NCI-H2196 treated with DMSO at 0.1 percent for 48 hours (cell line): Measurements from ENCODE around the gene BCL11B.

ENCODE experiments used
- DNase-seq: peaks from one replicate; lab custom pipeline; 2025; ENCODE audit not compliant: unreplicated experiment; lab: John Stamatoyannopoulos, UW

BCL11B gene

GRCh38 chr14:99287269-99287942, 15.4 kb upstream of the BCL11B start:
- DNase-seq: no peak

GRCh38 chr14:99286761-99287160, 14.8 kb upstream of the BCL11B start:
- no peak for DNase-seq

- no peak for DNase-seq
Observed at GRCh38 chr14:99284254-99285004, 12.4 kb upstream of the BCL11B start.

- DNase-seq: no peak
Observed at GRCh38 chr14:99282261-99283050, 10.5 kb upstream of the BCL11B start.

- DNase-seq: no peak
Observed at GRCh38 chr14:99281396-99281795, 9.4 kb upstream of the BCL11B start.

- DNase-seq: no peak
Observed at GRCh38 chr14:99280852-99281251, 8.9 kb upstream of the BCL11B start.

- DNase-seq: no peak
Observed at GRCh38 chr14:99280066-99280731, 8.2 kb upstream of the BCL11B start.

- no peak for DNase-seq
Observed at GRCh38 chr14:99278836-99279235, 6.8 kb upstream of the BCL11B start.

- DNase-seq: no peak
Observed at GRCh38 chr14:99277530-99277929, 5.5 kb upstream of the BCL11B start.

GRCh38 chr14:99276482-99276881, 4.5 kb upstream of the BCL11B start:
- DNase-seq: no peak

- DNase-seq: no peak
Observed at GRCh38 chr14:99275222-99275584, 3.2 kb upstream of the BCL11B start.

GRCh38 chr14:99274346-99275221, 2.6 kb upstream of the BCL11B start:
- DNase-seq: peak; percentile 59

- no peak for DNase-seq
Observed at GRCh38 chr14:99273766-99274345, 1.9 kb upstream of the BCL11B start.

GRCh38 chr14:99272899-99273765, 1.1 kb upstream of the BCL11B start:
- no peak for DNase-seq

- DNase-seq: no peak
Observed at GRCh38 chr14:99272632-99272898, 568 bp upstream of the BCL11B start.

- no peak for DNase-seq
Observed at GRCh38 chr14:99271221-99271941, 616 bp downstream of the BCL11B start.

GRCh38 chr14:99270458-99271220, 1.4 kb downstream of the BCL11B start:
- DNase-seq: no peak
